Astrocyte (in vitro differentiated cells and primary cell): ENCODE data around the gene CD40. TPM values are rescaled to one million over a fixed set of nuclear protein-coding genes. Genes with fewer than 3 reads are reported as not detected.

Experiments
- DNase-seq: peaks from one replicate; pipeline ENCODE4 v3.0.0-alpha.2; 2010; ENCODE audit warnings: low read depth
- FAIRE-seq: peaks from 2 replicates; lab custom pipeline; 2011; peaks lifted over from hg19 to GRCh38; lab: Jason Lieb, UNC
- H2AFZ ChIP-seq: 2 replicates; pipeline ENCODE4 v1.6.0; 2012; ENCODE audit warnings: low read depth, low read length, inconsistent platforms
- H3K27ac ChIP-seq: 2 replicates; pipeline ENCODE4 v1.5.1; 2011; ENCODE audit warnings: low read depth, low read length, inconsistent platforms
- H3K27me3 ChIP-seq: 2 replicates; pipeline ENCODE4 v1.6.0; 2011; ENCODE audit warnings: low read length, inconsistent platforms; ENCODE audit not compliant: insufficient read depth
- H3K36me3 ChIP-seq: 2 replicates; pipeline ENCODE4 v1.5.1; 2011; ENCODE audit warnings: low read length, inconsistent platforms; ENCODE audit not compliant: insufficient read depth
- H3K4me1 ChIP-seq: 2 replicates; pipeline ENCODE4 v1.5.1; 2011; ENCODE audit warnings: low read length, inconsistent platforms; ENCODE audit not compliant: insufficient read depth
- H3K4me2 ChIP-seq: 2 replicates; pipeline ENCODE4 v1.6.0; 2012; ENCODE audit warnings: low read length, inconsistent platforms
- H3K4me3 ChIP-seq: 2 replicates; pipeline ENCODE4 v1.5.1; 2011; ENCODE audit warnings: low read depth, mild to moderate bottlenecking, low read length, inconsistent platforms; ENCODE audit not compliant: insufficient read depth
- H3K79me2 ChIP-seq: 2 replicates; pipeline ENCODE4 v1.6.0; 2012; ENCODE audit warnings: mild to moderate bottlenecking, low read length, inconsistent platforms; ENCODE audit not compliant: insufficient read depth
- H3K9ac ChIP-seq: 2 replicates; pipeline ENCODE4 v1.6.0; 2012; ENCODE audit warnings: mild to moderate bottlenecking, low read length, inconsistent platforms
- H3K9me3 ChIP-seq: 2 replicates; pipeline ENCODE4 v1.5.1; 2012; ENCODE audit warnings: low read depth, mild to moderate bottlenecking, low read length, inconsistent platforms; ENCODE audit not compliant: insufficient read depth
- H4K20me1 ChIP-seq: 2 replicates; pipeline ENCODE4 v1.6.0; 2012; ENCODE audit warnings: low read length, inconsistent platforms; ENCODE audit not compliant: insufficient read depth
- H3K27ac Mint-ChIP-seq: one replicate; pipeline ENCODE4 v1.8.0; 2021; ENCODE audit warnings: mild to moderate bottlenecking, mixed read lengths; ENCODE audit not compliant: unreplicated experiment
- H3K27me3 Mint-ChIP-seq: one replicate; pipeline ENCODE4 v1.8.0; 2021; ENCODE audit warnings: low read depth, mixed read lengths; ENCODE audit not compliant: unreplicated experiment
- H3K36me3 Mint-ChIP-seq: one replicate; pipeline ENCODE4 v1.8.0; 2021; ENCODE audit warnings: low read depth, mixed read lengths; ENCODE audit not compliant: unreplicated experiment
- H3K4me1 Mint-ChIP-seq: one replicate; pipeline ENCODE4 v1.8.0; 2021; ENCODE audit warnings: low read depth, mixed read lengths; ENCODE audit not compliant: unreplicated experiment
- H3K4me3 Mint-ChIP-seq: one replicate; pipeline ENCODE4 v1.8.0; 2021; ENCODE audit warnings: mild to moderate bottlenecking, moderate library complexity, mixed read lengths; ENCODE audit not compliant: unreplicated experiment
- H3K9me3 Mint-ChIP-seq: one replicate; pipeline ENCODE4 v1.8.0; 2021; ENCODE audit warnings: mild to moderate bottlenecking, mixed read lengths; ENCODE audit not compliant: unreplicated experiment
- EZH2 ChIP-seq: IDR thresholded peaks from 2 replicates; pipeline ENCODE4 v1.6.1; 2012; ENCODE audit warnings: mild to moderate bottlenecking, low read length, inconsistent platforms; ENCODE audit not compliant: insufficient read depth
- total RNA-seq: library from RNA; stranded (reverse); gene quantifications from 2 replicates; pipeline ENCODE4 v1.2.1, GENCODE V29; 2021
- TF ChIP-seq, protein P1 (sequence below): IDR thresholded peaks from 2 replicates; pipeline ENCODE4 v1.5.1; 2011; ENCODE audit warnings: low read depth, mild to moderate bottlenecking, inconsistent platforms, low read length, moderate library complexity; ENCODE audit not compliant: insufficient read depth

The CD40 gene
- total RNA-seq, 1 donor from 2014 or later = 2.3 TPM

DNA sequence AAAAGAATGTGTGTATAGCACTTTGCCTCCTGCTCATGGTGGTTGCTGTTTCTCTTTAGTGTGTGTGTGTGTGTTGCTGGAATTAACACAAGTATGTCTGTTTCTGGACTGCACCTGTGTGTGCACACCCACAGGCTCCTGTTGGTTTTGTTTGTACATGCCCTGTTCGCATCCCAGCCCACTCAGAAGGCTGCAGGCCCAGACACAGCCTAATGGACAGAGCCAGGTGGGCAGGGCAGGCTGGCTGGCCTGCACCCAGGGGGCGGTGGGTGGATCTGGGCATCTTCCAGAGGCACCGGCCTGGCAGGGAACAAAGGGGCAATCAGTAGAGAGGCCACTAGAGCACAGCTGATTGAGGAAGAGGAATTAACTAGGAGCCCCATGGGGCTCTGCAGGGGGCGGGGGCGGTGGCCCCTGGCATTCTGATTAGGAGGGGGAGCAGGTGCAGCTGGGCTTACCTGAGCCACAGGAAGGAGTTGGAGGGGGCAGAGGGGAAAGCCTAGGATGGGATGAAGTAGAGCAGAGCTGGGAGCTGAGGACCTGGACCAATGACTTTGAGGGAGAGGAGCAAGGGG is 21.9 kb downstream of the CD40 start:
- FAIRE-seq (no peak), DNase-seq (no peak)
- H3K4me1 ChIP-seq = peaks cover 3% of the 10 kb centered on the region
- H3K79me2 ChIP-seq = no peaks in the 10 kb centered on the region
- no peak overlapping the region for H3K4me2 ChIP-seq
- no peak overlapping the region for H3K4me3 Mint-ChIP-seq
- H3K27ac ChIP-seq = no peak overlapping the region
- H2AFZ ChIP-seq = no peak overlapping the region
- H3K4me3 ChIP-seq = no peak overlapping the region
- H3K27ac Mint-ChIP-seq = no peak overlapping the region
- peaks cover 36% of the 10 kb centered on the region for H3K27me3 ChIP-seq
- no peaks in the 10 kb centered on the region for H3K36me3 ChIP-seq
- peaks cover 6% of the 10 kb centered on the region for H3K9me3 Mint-ChIP-seq
- H3K36me3 Mint-ChIP-seq = no peaks in the 10 kb centered on the region
- no peak overlapping the region for H3K9ac ChIP-seq
- no peak for TF ChIP-seq EZH2
- TF ChIP-seq, protein P1, sequence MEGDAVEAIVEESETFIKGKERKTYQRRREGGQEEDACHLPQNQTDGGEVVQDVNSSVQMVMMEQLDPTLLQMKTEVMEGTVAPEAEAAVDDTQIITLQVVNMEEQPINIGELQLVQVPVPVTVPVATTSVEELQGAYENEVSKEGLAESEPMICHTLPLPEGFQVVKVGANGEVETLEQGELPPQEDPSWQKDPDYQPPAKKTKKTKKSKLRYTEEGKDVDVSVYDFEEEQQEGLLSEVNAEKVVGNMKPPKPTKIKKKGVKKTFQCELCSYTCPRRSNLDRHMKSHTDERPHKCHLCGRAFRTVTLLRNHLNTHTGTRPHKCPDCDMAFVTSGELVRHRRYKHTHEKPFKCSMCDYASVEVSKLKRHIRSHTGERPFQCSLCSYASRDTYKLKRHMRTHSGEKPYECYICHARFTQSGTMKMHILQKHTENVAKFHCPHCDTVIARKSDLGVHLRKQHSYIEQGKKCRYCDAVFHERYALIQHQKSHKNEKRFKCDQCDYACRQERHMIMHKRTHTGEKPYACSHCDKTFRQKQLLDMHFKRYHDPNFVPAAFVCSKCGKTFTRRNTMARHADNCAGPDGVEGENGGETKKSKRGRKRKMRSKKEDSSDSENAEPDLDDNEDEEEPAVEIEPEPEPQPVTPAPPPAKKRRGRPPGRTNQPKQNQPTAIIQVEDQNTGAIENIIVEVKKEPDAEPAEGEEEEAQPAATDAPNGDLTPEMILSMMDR = no peak
- no peaks in the 10 kb centered on the region for H3K9me3 ChIP-seq
- peaks cover 5% of the 10 kb centered on the region for H3K4me1 Mint-ChIP-seq
- peaks cover 83% of the 10 kb centered on the region for H3K27me3 Mint-ChIP-seq
- H4K20me1 ChIP-seq = no peaks in the 10 kb centered on the region

DNA sequence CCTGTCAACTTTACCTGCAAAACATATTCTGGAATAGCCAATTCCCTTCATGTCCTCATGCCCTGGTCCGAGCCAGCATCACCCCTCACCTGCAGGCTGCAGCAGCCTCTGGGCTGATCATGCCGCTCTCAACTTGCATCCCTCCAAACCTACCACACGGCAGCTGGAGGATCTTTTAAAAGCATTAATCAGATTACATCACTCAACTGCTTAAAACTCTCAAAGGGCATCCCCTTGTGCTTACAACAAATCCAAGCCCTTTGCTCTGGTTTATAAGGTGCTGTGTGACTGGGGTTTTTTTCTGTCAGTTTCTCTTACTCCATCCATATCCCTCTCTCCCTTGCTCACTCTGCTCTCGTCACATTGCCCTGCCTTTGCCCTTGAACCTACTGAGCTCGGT is 24.0 kb downstream of the CD40 start:
- H3K27me3 ChIP-seq = peaks cover 40% of the 10 kb centered on the region
- Mint-ChIP-seq H3K27me3 (peaks cover 74% of the 10 kb centered on the region), H3K4me1 (peaks cover 3% of the 10 kb centered on the region), H3K9me3 (peaks cover 6% of the 10 kb centered on the region), H3K36me3 (no peaks in the 10 kb centered on the region), H3K4me3 (no peak overlapping the region), H3K27ac (no peak overlapping the region)
- no peak overlapping the region for H3K27ac ChIP-seq
- FAIRE-seq (no peak), DNase-seq (no peak)
- H3K36me3 ChIP-seq = no peaks in the 10 kb centered on the region
- no peak overlapping the region for H3K4me2 ChIP-seq
- no peak overlapping the region for H3K4me3 ChIP-seq
- H4K20me1 ChIP-seq = no peaks in the 10 kb centered on the region
- H3K9me3 ChIP-seq = no peaks in the 10 kb centered on the region
- no peak overlapping the region for H2AFZ ChIP-seq
- no peaks in the 10 kb centered on the region for H3K4me1 ChIP-seq
- H3K9ac ChIP-seq = no peak overlapping the region
- H3K79me2 ChIP-seq = no peaks in the 10 kb centered on the region
- TF ChIP-seq, protein P1 = no peak
- TF ChIP-seq EZH2 = no peak

DNA sequence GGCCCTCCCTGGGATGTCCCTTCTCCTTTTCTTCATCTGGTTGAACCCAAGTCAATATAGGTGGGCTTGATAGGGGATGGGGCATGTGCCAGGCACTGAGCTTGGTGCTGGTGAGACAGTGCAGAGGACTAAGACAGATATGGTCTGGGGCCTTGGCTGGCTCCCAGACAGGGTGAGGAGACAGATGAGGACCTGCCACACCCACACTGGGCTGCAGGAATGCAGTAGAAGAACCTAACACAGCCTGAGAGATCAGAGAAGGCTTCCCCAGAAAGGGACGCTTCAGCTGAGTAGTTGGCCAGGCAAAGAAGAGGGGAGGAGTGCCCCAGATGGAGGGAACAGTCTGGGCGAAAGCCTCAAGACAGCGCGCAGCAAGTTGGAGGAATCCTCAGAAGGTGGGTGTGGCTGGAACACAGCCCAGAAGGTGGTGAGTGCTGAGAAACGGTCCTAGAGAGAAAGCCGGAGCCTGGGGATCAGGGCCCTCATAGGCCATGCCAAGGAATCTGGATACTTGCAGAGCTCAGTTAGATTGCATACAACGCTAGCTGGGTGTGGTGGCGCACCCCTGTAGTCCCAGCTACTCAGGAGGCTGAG is 26.4 kb downstream of the CD40 start:
- Mint-ChIP-seq H3K9me3 (peaks cover 6% of the 10 kb centered on the region), H3K36me3 (no peaks in the 10 kb centered on the region), H3K4me3 (no peak overlapping the region), H3K27me3 (peaks cover 65% of the 10 kb centered on the region), H3K4me1 (peaks cover 2% of the 10 kb centered on the region), H3K27ac (no peak overlapping the region)
- Histone ChIP-seq H2AFZ (no peak overlapping the region), H3K36me3 (no peaks in the 10 kb centered on the region), H3K4me1 (no peaks in the 10 kb centered on the region), H3K9me3 (no peaks in the 10 kb centered on the region), H3K79me2 (no peaks in the 10 kb centered on the region), H3K27ac (no peak overlapping the region), H3K9ac (no peak overlapping the region), H3K4me2 (no peak overlapping the region), H3K4me3 (no peak overlapping the region), H3K27me3 (peaks cover 31% of the 10 kb centered on the region), H4K20me1 (no peaks in the 10 kb centered on the region)
- FAIRE-seq = no peak
- no peak for TF ChIP-seq EZH2
- TF ChIP-seq, protein P1 = no peak
- no peak for DNase-seq
